Lung microvascular endothelial cell (primary cell): ENCODE results near the gene OPRD1. TPM values are rescaled to one million over a fixed set of nuclear protein-coding genes. Genes with fewer than 3 reads are reported as not detected.

Source experiments
- DNase-seq, 2 donors: peaks; one replicate each; pipeline versions ENCODE4 v3.0.0 to v3.0.0-alpha.2; 2010; ENCODE audit warnings: low read depth in 2 of 2
- total RNA-seq: library from RNA; depleted of rRNA; stranded (reverse); fragments of >200 nt; gene quantifications from 2 replicates; pipeline ENCODE4 v1.2.1, GENCODE V29; 2014

OPRD1 gene
- total RNA-seq, 1 donor from 2014 or later: not detected

DNA sequence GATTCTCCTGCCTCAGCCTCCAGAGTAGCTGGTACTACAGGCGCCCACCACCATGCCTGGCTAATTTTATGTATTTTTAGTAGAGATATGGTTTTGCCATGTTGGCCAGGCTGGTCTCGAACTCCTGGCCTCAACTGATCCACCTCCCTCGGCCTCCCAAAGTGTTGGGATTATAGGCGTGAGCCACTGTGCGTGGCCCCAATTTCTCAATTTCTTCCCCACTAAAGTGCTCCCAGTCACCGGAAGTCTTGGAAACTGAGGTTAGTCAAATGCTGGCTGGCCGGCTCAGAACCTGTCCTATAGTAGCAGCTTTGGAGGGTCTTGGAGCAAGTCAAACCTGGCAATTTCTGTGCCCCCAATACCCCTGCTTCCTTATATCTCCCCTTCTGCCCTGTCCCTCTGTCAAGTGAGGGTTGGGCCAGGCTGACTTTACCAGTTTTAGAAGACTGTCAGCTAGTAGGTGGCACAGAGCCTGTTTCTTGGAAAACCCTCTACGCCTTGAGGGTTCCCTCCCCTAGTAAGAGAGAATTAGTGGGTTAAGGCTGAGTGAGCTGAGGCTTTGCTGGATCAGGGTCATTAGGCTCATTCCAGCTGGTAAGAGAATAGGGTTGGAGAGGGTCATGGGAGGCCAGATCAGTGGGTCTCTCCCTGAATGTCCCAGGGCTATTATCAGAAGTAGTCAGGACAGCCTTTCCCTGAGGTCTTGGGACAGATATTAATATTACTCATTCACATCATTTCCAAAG lies 94.1 kb downstream of the OPRD1 start:
- no peak for DNase-seq

DNA sequence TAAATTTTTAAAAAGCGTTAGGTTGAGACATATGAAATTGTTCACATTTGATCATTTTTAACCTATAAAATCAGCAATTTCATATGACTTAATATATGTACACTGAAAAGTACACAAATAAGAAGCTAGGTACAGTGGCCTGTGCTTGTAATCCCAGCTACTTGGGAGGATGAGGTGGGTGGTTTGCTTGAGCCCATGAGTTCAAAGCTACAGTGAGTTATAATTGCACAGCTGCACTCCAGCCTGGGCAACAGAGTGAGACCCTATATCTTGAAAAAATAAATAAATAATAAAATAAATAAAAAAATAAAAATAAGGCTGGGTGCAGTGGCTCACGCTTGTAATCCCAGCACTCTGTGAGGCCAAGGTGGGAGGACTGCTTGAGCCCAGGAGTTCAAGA lies 97.2 kb downstream of the OPRD1 start:
- DNase-seq: no peak

DNA sequence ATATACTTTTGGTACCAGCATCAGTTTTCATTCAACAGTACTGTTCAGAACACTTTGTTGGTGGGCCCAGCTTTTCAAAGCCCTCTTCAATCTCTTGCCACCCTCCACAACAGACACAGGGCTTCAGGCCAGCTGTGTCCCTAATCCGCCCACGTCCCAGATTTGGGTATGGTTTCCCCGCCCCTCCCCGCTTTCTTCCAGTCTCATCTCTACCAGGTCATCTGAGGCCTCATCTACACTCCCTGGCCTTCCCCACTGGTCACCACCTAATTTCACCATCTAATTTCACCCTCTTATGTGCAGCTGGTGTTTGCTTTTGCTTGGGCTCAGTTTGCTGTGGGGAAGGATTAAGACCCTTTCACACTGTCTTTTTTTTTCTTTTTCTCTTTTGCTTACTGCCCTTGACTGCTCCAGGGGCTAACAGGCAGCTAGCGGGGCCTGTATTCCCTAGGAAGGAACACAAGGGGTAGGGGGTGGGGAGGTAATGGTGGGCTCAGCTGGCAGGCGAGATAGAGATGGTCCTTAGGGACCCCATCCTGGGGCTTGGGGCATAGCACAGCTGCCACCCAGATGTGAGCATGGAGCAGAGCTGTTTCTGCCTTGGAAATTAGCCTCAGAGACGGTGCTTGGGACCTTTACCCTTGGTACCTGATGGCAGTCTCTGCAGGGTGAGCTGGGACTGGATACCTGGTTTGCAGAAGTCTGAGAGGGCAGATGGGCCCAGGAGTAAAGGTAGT lies 98.6 kb downstream of the OPRD1 start:
- no peak for DNase-seq

DNA sequence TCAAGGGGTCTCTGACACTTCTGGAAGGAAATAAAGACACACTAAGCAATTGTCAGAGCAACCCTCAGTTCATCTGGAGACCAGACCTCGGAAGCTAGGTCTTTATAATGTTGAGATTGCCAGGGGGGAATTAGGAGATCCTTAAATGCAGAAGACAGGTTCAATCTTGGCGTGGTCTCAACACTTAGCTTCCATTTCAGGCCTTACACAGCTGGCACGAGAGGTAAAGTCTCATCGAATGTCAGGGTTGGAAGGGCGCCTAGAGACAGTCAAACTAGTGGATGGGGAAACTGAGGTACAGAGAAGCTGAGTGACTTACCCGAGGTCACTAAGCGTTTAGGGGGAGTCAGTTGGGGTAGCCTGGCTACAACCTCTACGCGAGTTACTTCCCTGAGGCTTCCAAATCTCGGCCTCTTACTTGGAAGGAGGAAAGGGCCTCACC lies 101.8 kb downstream of the OPRD1 start:
- DNase-seq: no peak

DNA sequence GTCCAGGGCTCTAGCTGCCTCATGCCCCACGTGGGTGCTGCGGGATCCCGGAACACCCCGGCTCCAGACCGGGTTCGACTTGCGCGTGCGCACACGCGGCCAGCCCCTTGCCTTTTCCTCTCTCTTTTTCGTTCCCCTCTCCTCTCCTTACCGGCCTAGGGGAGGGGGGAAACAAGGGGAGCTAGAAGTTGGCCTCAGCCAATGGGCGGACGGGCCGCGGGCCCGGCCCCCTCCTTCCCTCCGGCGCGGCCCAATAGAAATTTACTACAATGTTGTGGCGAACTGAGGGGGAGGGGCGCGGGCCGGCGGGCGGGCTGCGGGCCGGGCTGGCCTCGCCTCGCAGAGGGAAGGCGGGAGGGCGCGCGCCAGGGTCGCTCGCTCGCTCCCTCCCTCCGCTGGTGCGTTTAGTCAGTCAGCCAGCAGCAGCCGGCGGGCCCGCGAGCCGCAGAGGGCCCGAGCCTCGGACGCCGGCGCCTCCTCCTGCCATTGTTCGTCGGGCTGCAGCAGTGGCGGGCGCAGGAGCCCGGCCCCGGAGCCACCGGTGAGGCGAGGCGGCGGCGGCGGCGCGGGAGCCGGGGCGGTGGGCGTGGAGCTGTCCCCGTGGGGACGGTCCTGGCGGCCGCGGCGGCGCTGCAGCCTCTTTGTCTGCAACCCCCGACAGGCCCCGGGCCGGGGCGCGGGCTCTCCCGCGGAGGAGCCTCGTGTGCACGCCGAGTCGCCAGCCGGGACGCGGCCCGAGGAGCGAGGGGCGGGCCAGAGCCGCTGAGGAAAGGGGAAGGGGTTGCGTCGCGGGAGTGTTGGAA lies 102.5 kb downstream of the OPRD1 start, which contains the start of gene EPB41:
EPB41 (plus strand) TSS at position 342 of the 803 bp plus-strand sequence. CDS start 72,869 bp downstream, outside the sequence.
- peak; percentile 76 to 93 for DNase-seq

DNA sequence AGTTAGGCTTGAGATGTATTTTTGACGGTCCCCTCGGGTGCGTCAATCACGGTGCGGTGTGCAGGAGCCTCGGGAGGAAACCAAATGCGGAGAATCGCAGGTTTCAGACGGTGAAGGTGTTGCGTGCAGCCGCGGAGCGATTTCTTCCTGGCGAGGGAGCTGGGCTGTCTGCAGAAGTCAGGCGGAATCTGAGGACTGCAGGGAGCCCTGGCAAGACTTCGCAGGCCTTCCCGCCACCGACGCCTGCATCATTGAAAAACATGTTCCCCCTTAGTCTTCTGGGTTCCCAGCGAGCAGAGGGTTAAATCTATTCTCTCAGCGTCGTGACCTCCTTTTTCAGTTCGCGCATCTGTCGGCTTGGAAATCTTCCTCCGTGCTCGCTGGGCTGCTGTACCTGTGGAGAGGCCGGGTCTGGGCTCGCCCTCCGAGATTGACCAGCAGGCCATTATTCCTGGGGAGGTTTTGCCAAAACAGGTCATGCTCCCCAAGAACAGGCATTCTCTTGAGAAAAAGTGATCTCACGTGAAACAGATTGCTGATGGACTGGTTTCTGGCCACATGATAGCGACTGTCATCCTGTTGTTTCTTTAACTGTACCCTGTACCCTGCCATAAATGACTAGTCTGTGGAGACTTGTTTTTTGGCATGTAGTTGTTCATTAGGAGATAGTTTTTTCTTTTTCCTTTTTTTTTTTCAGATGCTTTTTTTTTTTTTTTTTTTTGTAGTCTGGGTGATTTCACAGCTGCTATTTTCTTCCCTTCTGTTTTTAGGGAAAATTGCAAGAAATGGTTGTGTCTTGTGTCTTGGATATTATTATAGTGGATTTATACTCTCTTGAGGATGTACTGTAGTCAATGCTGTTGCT lies 103.3 kb downstream of the OPRD1 start:
- peak; percentile 17 to 40 for DNase-seq

DNA sequence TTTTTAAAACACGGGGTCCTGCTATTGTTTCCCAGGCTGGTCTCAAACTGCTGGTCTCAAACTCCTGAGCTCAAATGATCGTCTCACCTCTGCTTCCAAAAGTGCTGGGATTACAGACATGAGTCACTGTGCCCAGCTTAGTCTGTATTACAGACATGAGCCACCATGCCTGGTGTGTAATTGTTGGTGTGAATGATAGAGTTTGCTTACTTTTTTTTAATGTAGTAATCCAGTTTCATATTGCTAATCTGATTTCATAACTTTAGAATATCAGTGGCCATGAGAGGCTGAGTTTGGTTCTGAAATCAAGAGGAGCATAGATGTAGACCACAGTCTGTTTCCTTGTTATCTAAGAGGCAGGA lies 105.8 kb downstream of the OPRD1 start:
- DNase-seq: no peak

Other genes starting within 250 kb of the OPRD1 start
- gene RAB42, start 219.9 kb upstream of the OPRD1 start, total RNA-seq: 3.2 and 3.9 TPM in 2 replicates
- gene TAF12, start 169.1 kb upstream of the OPRD1 start, total RNA-seq: 17.9 and 22.6 TPM in 2 replicates
- gene RNU11, start 163.6 kb upstream of the OPRD1 start, total RNA-seq: not detected in 2 replicates
- gene GMEB1, start 143.4 kb upstream of the OPRD1 start, total RNA-seq: 3.7 and 6.3 TPM in 2 replicates
- gene YTHDF2, start 75.2 kb upstream of the OPRD1 start, total RNA-seq: 60.1 and 76.0 TPM in 2 replicates
- 17.2 and 33.3 TPM in 2 replicates for gene EPB41, start 102.4 kb downstream of the OPRD1 start, total RNA-seq